Epithelial cell of proximal tubule (primary cell): Measurements from ENCODE around the gene CACNA1D. TPM values are rescaled to one million over a fixed set of nuclear protein-coding genes. Genes with fewer than 3 reads are reported as not detected.

Experiments
- DNase-seq: peaks from one replicate; pipeline ENCODE4 v3.0.0-alpha.2; 2011; ENCODE audit warnings: low read depth
- H3K4me3 ChIP-seq: 2 replicates; pipeline ENCODE4 v1.5.1; 2011; ENCODE audit warnings: low read depth, mild to moderate bottlenecking, low read length
- CTCF ChIP-seq: conservative IDR thresholded peaks from 2 replicates; pipeline ENCODE4 v1.5.1; 2012; ENCODE audit warnings: low read depth, mild to moderate bottlenecking, low read length
- total RNA-seq: library from RNA; depleted of rRNA; stranded (reverse); fragments of >200 nt; gene quantifications from 2 replicates; pipeline ENCODE4 v1.2.3, GENCODE V29; 2015

Gene CACNA1D
- total RNA-seq, 1 donor from 2014 or later = 1.9 TPM

- no peak for TF ChIP-seq CTCF
- no peak overlapping the region for H3K4me3 ChIP-seq
- no peak for DNase-seq
Measured at GRCh38 chr3:53592862-53593261, 98.5 kb downstream of the CACNA1D start.

- no peak overlapping the region for H3K4me3 ChIP-seq
- no peak for TF ChIP-seq CTCF
- DNase-seq = no peak
Measured at GRCh38 chr3:53593611-53594010, 99.2 kb downstream of the CACNA1D start.

- TF ChIP-seq CTCF = no peak
- no peak for DNase-seq
Measured at GRCh38 chr3:53594276-53594675, 99.9 kb downstream of the CACNA1D start.

GRCh38 chr3:53595660-53596059 lies 101.2 kb downstream of the CACNA1D start:
- TF ChIP-seq CTCF = no peak
- no peak for DNase-seq
- H3K4me3 ChIP-seq = no peak overlapping the region

More at GRCh38 chr3:53594276-53594675, 99.9 kb downstream of the CACNA1D start:
- no peak overlapping the region for H3K4me3 ChIP-seq

- DNase-seq = no peak
- no peak overlapping the region for H3K4me3 ChIP-seq
- no peak for TF ChIP-seq CTCF
Measured at GRCh38 chr3:53597136-53597915, 102.9 kb downstream of the CACNA1D start.

GRCh38 chr3:53599771-53600170 lies 105.4 kb downstream of the CACNA1D start:
- peak; percentile 10 for DNase-seq
- H3K4me3 ChIP-seq = no peak overlapping the region
- no peak for TF ChIP-seq CTCF

- no peak for DNase-seq
- no peak for TF ChIP-seq CTCF
- H3K4me3 ChIP-seq = no peak overlapping the region
Measured at GRCh38 chr3:53602866-53603265, 108.5 kb downstream of the CACNA1D start.
